Immature natural killer cell (primary cell): ENCODE results near the gene SINHCAF. TPM values are rescaled to one million over a fixed set of nuclear protein-coding genes. Genes with fewer than 3 reads are reported as not detected.
A peak's percentile ranks its signal among the peaks of the same experiment; 100 is the strongest.
"Not testable (repeated sequence)": the region's sequence is repeated elsewhere in the genome, so short reads cannot be mapped to it uniquely, and the experiment has no call there.

Experiments
- DNase-seq, 3 donors: peaks; one replicate each; pipeline ENCODE4 v3.0.0; 2022; ENCODE audit warnings: mixed read lengths in 1 of 3
- H3K27ac Mint-ChIP-seq, 6 donors: one replicate each; pipeline ENCODE4 v1.8.0; 2020; ENCODE audit warnings: mixed read lengths in 6 of 6, mild to moderate bottlenecking in 5 of 6, inconsistent platforms in 4 of 6, moderate library complexity in 3 of 6
- H3K27me3 Mint-ChIP-seq, 3 donors: one replicate each; pipeline ENCODE4 v1.8.0; 2020 to 2021; ENCODE audit warnings: low read depth in 3 of 3, mild to moderate bottlenecking in 3 of 3, mixed read lengths in 3 of 3, moderate library complexity in 3 of 3, inconsistent platforms in 1 of 3
- H3K36me3 Mint-ChIP-seq, 3 donors: one replicate each; pipeline ENCODE4 v1.8.0; 2020; ENCODE audit warnings: mixed read lengths in 3 of 3, inconsistent platforms in 2 of 3, mild to moderate bottlenecking in 2 of 3
- H3K4me1 Mint-ChIP-seq, 2 donors: one replicate each; pipeline ENCODE4 v1.8.0; 2020; ENCODE audit warnings: inconsistent platforms in 2 of 2, mild to moderate bottlenecking in 2 of 2, mixed read lengths in 2 of 2, moderate library complexity in 1 of 2
- H3K4me3 Mint-ChIP-seq, 5 donors: one replicate each; pipeline ENCODE4 v1.8.0; 2020; ENCODE audit warnings: mild to moderate bottlenecking in 5 of 5, mixed read lengths in 5 of 5, inconsistent platforms in 3 of 5, moderate library complexity in 3 of 5
- H3K9me3 Mint-ChIP-seq, 6 donors: one replicate each; pipeline ENCODE4 v1.8.0; 2020; ENCODE audit warnings: mild to moderate bottlenecking in 6 of 6, mixed read lengths in 6 of 6, inconsistent platforms in 4 of 6, moderate library complexity in 3 of 6
- polyA plus RNA-seq, 3 donors: library from polyadenylated mRNA; unstranded; fragments of 300-500 nt; fragmentation: Illumina TruSeq; gene quantifications; one replicate each; pipeline ENCODE4 v1.2.3, GENCODE V29; 2021

Gene SINHCAF
- polyA plus RNA-seq, 3 donors from 2014 or later, result 36.8 to 45.7 (median 41.9) TPM

GRCh38 chr12:31257784-31258183, 68.2 kb downstream of the SINHCAF start:
- Mint-ChIP-seq H3K36me3 (no peaks in the 10 kb centered on the region), H3K4me1 (no peaks in the 10 kb centered on the region), H3K4me3 (no peak overlapping the region), H3K9me3 (no peaks in the 10 kb centered on the region), H3K27ac (no peak overlapping the region), H3K27me3 (peaks cover 0 to 4% (median 0%) of the 10 kb centered on the region in 3 donors)
- no peak for DNase-seq

DNA sequence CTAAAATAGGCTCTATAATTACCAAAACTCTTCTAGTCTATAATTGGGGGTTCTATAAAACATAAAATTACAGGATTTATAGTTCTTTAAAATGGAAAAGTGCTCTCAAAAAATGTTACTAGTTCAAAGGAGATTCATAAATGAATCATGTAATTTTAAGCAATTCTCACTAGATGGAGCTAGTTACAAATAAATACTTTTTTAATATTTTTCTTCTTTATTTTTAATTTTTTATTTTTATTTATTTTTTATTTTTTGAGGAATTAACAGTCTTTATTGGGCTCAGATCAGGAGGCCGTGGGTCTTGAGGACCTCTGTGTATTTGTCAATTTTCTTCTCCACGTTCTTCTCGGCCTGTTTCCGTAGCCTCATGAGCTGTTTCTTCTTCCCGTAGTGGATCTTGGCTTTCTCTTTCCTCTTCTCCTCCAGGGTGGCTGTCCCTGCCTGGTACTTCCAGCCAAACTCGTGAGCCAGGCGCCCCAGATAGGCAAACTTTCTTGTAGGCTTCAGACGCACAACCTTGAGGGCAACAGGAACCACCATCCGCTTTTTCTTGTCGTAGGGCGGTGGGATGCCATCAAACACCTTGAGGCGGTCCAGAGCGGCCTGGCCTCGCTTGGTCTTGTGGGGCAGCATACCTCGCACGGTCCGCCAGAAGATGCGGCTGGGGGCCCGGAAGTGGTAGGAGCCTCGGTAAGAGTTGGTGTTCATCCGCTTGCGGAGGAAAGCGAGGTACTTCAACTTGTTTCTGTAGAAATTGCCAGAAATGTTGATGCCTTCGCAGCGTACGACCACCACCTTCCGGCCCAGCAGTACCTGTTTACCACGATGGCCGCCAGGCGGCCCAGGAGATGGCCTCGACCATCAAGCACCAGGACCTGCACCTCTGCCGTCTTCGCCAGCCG, 74.0 kb downstream of the SINHCAF start:
- Mint-ChIP-seq H3K27ac (peak overlapping the region in 3 of 6 donors; percentile 31 to 41 (median 35)), H3K4me3 (peak overlapping the region; percentile 38 to 90 (median 73))
- not testable (repeated sequence) for H3K27me3 Mint-ChIP-seq, H3K4me1 Mint-ChIP-seq, H3K9me3 Mint-ChIP-seq, H3K36me3 Mint-ChIP-seq
- peak in 1 of 3 donors; percentile 26 for DNase-seq

DNA sequence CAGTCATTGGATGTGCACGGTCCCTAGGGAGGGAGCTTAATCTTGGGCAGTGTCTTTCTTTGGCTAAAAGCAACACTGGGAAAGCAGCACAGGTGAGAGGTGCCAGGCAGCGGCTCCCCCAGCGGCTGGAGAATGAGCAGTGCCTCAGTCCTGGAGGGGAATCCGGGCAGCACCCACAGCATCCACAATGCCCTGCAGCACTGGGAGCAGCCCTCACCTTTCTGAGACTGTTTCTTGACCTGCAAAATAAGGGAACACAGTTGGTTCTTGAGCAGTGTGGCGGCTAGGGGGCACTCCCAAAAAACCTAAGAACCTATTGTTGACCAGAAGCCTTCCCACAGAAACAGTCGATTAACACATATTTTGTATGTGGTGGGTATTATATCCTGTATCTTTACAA, 75.8 kb downstream of the SINHCAF start:
- H3K9me3 Mint-ChIP-seq, result no peaks in the 10 kb centered on the region
- no peaks in the 10 kb centered on the region for H3K36me3 Mint-ChIP-seq
- no peaks in the 10 kb centered on the region for H3K4me1 Mint-ChIP-seq
- H3K27ac Mint-ChIP-seq, result no peak overlapping the region
- no peaks in the 10 kb centered on the region for H3K27me3 Mint-ChIP-seq
- no peak for DNase-seq
- H3K4me3 Mint-ChIP-seq, result no peak overlapping the region

DNA sequence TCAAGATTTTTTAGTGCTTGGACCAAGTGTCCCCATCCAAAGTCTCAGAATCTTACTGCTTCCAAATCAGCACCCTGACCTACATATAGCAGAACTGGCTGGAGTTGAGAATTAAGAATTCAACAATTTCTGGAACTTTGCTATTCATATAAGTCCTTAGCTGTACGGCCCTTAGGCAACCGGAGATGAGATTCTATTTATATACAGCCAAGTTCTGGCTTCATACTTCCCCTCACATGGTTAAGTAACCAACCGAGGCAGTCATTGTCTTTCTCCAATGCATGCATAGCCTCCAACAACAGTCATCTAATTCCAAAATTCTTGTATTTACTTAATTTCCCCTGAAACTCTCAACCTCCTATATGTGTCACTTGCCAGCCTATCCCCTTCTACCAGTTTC, 76.6 kb downstream of the SINHCAF start:
- Mint-ChIP-seq H3K36me3 (no peaks in the 10 kb centered on the region), H3K9me3 (no peaks in the 10 kb centered on the region), H3K27ac (no peak overlapping the region), H3K4me1 (no peaks in the 10 kb centered on the region), H3K4me3 (no peak overlapping the region), H3K27me3 (peaks cover 0 to 2% (median 0%) of the 10 kb centered on the region in 3 donors)
- DNase-seq, result no peak

DNA sequence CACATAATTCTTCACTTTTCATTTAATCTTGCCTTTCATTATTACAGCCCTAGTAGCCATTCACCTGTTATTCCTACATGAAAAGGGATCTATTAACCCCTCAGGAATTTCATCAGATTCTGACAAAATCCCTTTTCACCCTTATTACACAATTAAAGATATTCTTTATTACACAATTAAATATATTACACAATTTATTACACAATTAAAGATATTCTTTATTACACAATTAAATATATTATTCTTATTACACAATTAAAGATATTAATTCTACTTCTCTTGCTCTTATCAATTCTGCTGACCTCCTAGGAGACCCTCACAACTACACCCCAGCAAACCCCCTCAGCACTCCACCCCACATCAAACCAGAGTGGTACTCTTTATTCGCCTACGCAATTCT, 77.1 kb downstream of the SINHCAF start:
- Mint-ChIP-seq H3K4me1 (no peaks in the 10 kb centered on the region), H3K36me3 (no peaks in the 10 kb centered on the region), H3K9me3 (no peaks in the 10 kb centered on the region), H3K4me3 (no peak overlapping the region), H3K27me3 (peaks cover 0 to 2% (median 0%) of the 10 kb centered on the region in 3 donors), H3K27ac (peak overlapping the region in 1 of 6 donors; percentile 13)
- DNase-seq, result no peak

GRCh38 chr12:31248337-31248736, 77.6 kb downstream of the SINHCAF start:
- no peak for DNase-seq
- Mint-ChIP-seq H3K9me3 (no peaks in the 10 kb centered on the region), H3K4me1 (no peaks in the 10 kb centered on the region), H3K4me3 (no peak overlapping the region), H3K36me3 (no peaks in the 10 kb centered on the region), H3K27me3 (peaks cover 0 to 2% (median 0%) of the 10 kb centered on the region in 3 donors), H3K27ac (no peak overlapping the region)

DNA sequence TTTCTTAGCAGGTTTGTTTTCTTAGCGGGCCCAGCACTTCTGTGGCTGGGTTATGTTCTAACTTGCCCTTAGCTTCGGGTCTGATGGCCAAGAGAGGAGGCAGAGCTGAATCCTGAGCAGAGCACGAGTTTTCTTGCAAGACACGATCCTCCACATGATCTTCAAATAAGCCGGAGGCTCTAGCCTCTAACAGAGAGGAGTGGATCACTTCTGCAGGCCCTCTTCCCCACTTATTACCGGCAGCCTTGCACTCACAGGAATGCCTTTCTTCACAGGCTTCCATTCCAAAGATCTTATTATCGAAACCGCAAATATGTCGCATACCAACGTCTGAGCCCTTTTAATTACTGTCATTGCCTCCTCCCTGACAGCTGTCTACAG, 79.5 kb downstream of the SINHCAF start:
- Mint-ChIP-seq H3K27me3 (peaks cover 0 to 6% (median 0%) of the 10 kb centered on the region in 3 donors), H3K9me3 (no peaks in the 10 kb centered on the region), H3K4me1 (no peaks in the 10 kb centered on the region), H3K36me3 (no peaks in the 10 kb centered on the region), H3K27ac (no peak overlapping the region), H3K4me3 (no peak overlapping the region)
- no peak for DNase-seq

- no peak for DNase-seq
- Mint-ChIP-seq H3K27me3 (peaks cover 0 to 6% (median 0%) of the 10 kb centered on the region in 3 donors), H3K4me1 (no peaks in the 10 kb centered on the region), H3K27ac (no peak overlapping the region), H3K4me3 (no peak overlapping the region), H3K9me3 (no peaks in the 10 kb centered on the region), H3K36me3 (no peaks in the 10 kb centered on the region)
These were observed 80.0 kb downstream of the SINHCAF start for GRCh38 chr12:31245822-31246469.

- not testable (repeated sequence) for H3K4me3 Mint-ChIP-seq, H3K27me3 Mint-ChIP-seq, H3K9me3 Mint-ChIP-seq, DNase-seq, H3K27ac Mint-ChIP-seq, H3K36me3 Mint-ChIP-seq, H3K4me1 Mint-ChIP-seq
These were observed 83.5 kb downstream of the SINHCAF start for GRCh38 chr12:31242418-31242817.

- DNase-seq, result peak; percentile 23 to 46 (median 33)
These were observed 87.1 kb downstream of the SINHCAF start for GRCh38 chr12:31238764-31239387.

GRCh38 chr12:31238333-31238732, 87.6 kb downstream of the SINHCAF start:
- DNase-seq, H3K4me1 Mint-ChIP-seq, H3K27ac Mint-ChIP-seq, H3K9me3 Mint-ChIP-seq, H3K27me3 Mint-ChIP-seq, H3K36me3 Mint-ChIP-seq, H3K4me3 Mint-ChIP-seq: not testable (repeated sequence)

More at GRCh38 chr12:31238764-31239387, 87.1 kb downstream of the SINHCAF start:
- Mint-ChIP-seq H3K9me3 (no peaks in the 10 kb centered on the region), H3K27me3 (peaks cover 3 to 10% (median 7%) of the 10 kb centered on the region in 3 donors), H3K4me3 (peak overlapping the region in 2 of 5 donors; percentile 58 to 59), H3K4me1 (peaks cover 1 to 6% of the 10 kb centered on the region in 2 donors), H3K27ac (no peak overlapping the region), H3K36me3 (no peaks in the 10 kb centered on the region)

DNA sequence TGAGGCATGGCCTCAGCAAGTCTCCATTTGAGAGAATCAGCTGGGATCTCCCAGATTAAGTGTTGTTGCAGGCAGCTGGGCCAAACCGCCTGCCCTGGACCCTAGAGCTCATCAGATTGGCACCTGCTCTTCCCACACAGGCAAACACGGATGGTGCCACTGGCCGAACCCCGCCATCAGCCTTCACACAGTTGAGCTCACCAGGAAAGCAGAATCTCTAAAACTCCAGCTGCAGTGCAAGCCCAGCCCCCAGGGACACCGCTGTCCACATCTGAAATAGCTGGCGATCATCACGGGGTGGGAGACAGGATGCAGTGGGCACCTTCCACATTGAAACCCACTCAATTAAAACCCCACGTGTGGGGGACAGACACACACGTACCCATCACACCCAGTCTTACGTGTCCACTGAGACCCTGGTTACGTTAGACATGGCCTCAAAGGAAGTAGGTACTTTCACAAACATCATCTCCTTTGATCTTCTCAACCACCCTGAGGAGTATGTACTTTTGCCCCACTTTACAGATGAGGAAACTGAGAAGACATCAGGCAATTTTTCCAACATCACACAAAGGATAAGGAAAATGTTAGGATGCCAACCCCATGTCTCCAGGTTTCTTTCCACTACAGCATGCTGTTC, 88.8 kb downstream of the SINHCAF start:
- H3K4me1 Mint-ChIP-seq, result peaks cover 1 to 6% of the 10 kb centered on the region in 2 donors
- no peaks in the 10 kb centered on the region for H3K36me3 Mint-ChIP-seq
- H3K4me3 Mint-ChIP-seq, result no peak overlapping the region

DNA sequence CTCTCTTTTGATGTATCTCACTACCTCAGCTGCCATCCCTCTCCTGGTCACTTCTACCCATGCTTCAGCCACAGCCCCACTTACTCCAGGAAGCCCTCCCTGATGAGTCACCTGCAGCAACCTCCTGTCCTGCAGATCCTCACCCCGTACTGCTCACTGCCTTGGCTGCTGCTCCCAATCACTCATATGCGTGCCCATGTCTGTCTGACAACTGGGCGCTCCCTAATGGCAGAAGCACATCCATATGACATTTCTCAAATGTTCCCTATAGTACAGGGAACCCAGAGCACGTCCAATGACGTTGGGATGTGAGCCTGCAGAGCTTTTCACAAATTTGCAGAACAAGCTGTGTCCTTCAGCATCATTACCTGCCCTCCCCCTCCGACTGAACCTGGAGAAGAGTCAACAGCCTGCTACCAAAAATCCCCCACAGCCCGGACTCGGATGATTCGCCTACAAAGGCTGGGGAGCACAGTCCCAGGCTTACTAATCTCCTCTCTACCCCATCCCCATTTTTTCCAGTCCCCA, 90.0 kb downstream of the SINHCAF start:
- peaks cover 1 to 6% of the 10 kb centered on the region in 2 donors for H3K4me1 Mint-ChIP-seq
- no peaks in the 10 kb centered on the region for H3K36me3 Mint-ChIP-seq
- DNase-seq, result no peak
- H3K27me3 Mint-ChIP-seq, result peaks cover 3 to 10% (median 8%) of the 10 kb centered on the region in 3 donors
- H3K9me3 Mint-ChIP-seq, result no peaks in the 10 kb centered on the region
- H3K4me3 Mint-ChIP-seq, result no peak overlapping the region
- H3K27ac Mint-ChIP-seq, result no peak overlapping the region

More for the DNA sequence above, 88.8 kb downstream of the SINHCAF start:
- peaks cover 3 to 10% (median 7%) of the 10 kb centered on the region in 3 donors for H3K27me3 Mint-ChIP-seq
- no peak for DNase-seq
- H3K27ac Mint-ChIP-seq, result no peak overlapping the region
- no peaks in the 10 kb centered on the region for H3K9me3 Mint-ChIP-seq
